ENCODE results near the gene ELMO3. TPM values are rescaled to one million over a fixed set of nuclear protein-coding genes. Genes with fewer than 3 reads are reported as not detected.
A peak's percentile ranks its signal among the peaks of the same experiment; 100 is the strongest.

Gene ELMO3
- total and polyA plus RNA-seq, 2 of the 13 experiments (the other 11 are each of a cell fraction or from before 2014, with no cell fraction given), result 2.6 to 4.0 TPM

- TF ChIP-seq ZNF20 (CRISPR knock-in tag; IDR thresholded peaks at IDR 0.05) (no peak), CHD4 (IDR thresholded peaks at IDR 0.05; ENCODE audit: borderline replicate concordance, low read length) (no peak), ZNF576 (CRISPR knock-in tag; IDR thresholded peaks at IDR 0.05) (no peak), ZNF577 (CRISPR knock-in tag; IDR thresholded peaks at IDR 0.05; ENCODE audit: borderline replicate concordance, low read depth) (no peak), JUND (CRISPR knock-in tag; IDR thresholded peaks at IDR 0.05) (no peak), USF2 (IDR thresholded peaks at IDR 0.05; ENCODE audit: low read depth, low read length) (no peak), USF2 (CRISPR knock-in tag; IDR thresholded peaks at IDR 0.05; ENCODE audit: borderline replicate concordance) (no peak), HHEX (CRISPR knock-in tag; IDR thresholded peaks at IDR 0.05) (no peak), ZNF672 (CRISPR knock-in tag; IDR thresholded peaks at IDR 0.05) (no peak), ZSCAN25 (CRISPR knock-in tag; IDR thresholded peaks at IDR 0.05) (no peak), XBP1 (CRISPR knock-in tag; IDR thresholded peaks at IDR 0.05) (no peak), EED (CRISPR knock-in tag; IDR thresholded peaks at IDR 0.05) (no peak), THAP11 (CRISPR knock-in tag; IDR thresholded peaks at IDR 0.05) (0 out of 2 replicates have a peak, but pooled peaks have one; percentile 3), ARID4A (CRISPR knock-in tag; IDR thresholded peaks at IDR 0.05; ENCODE audit: borderline replicate concordance) (no peak), ZNF790 (CRISPR knock-in tag; IDR thresholded peaks at IDR 0.05; ENCODE audit: borderline replicate concordance) (0 out of 2 replicates have a peak, but pooled peaks have one; percentile 66), PAWR (CRISPR knock-in tag; IDR thresholded peaks at IDR 0.05; ENCODE audit: borderline replicate concordance) (no peak), TGIF2 (CRISPR knock-in tag; IDR thresholded peaks at IDR 0.05) (no peak)
- TF ChIP-seq, protein P1, sequence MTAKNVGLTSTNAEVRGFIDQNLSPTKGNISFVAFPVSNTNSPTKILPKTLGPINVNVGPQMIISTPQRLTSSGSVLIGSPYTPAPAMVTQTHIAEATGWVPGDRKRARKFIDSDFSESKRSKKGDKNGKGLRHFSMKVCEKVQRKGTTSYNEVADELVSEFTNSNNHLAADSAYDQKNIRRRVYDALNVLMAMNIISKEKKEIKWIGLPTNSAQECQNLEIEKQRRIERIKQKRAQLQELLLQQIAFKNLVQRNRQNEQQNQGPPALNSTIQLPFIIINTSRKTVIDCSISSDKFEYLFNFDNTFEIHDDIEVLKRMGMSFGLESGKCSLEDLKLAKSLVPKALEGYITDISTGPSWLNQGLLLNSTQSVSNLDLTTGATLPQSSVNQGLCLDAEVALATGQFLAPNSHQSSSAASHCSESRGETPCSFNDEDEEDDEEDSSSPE (CRISPR knock-in tag; IDR thresholded peaks at IDR 0.05), result no peak
- TF ChIP-seq, protein P2, sequence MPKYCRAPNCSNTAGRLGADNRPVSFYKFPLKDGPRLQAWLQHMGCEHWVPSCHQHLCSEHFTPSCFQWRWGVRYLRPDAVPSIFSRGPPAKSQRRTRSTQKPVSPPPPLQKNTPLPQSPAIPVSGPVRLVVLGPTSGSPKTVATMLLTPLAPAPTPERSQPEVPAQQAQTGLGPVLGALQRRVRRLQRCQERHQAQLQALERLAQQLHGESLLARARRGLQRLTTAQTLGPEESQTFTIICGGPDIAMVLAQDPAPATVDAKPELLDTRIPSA (CRISPR knock-in tag; IDR thresholded peaks at IDR 0.05; ENCODE audit: borderline replicate concordance), result no peak
Measured at GRCh38 chr16:67169642-67170167, 29.2 kb upstream of the ELMO3 start (continued).

Data from HepG2 (cell line).